Measurements from ENCODE around the gene CEP126. TPM values are rescaled to one million over a fixed set of nuclear protein-coding genes. Genes with fewer than 3 reads are reported as not detected.
"Not testable (repeated sequence)": the region's sequence is repeated elsewhere in the genome, so short reads cannot be mapped to it uniquely, and the experiment has no call there.

CEP126 gene
- total and polyA plus RNA-seq, 8 donors = 1.1 to 52.5 (median 2.2) TPM

GRCh38 chr11:101987370-101987769 lies 72.6 kb downstream of the CEP126 start:
- no peak overlapping the region for H3K4me3 ChIP-seq
- H3K27ac ChIP-seq = no peak overlapping the region
- H3K9me3 ChIP-seq = no peaks in the 10 kb centered on the region
- peaks cover 0 to 12% (median 5%) of the 10 kb centered on the region in 4 donors for H3K36me3 ChIP-seq
- no peak for DNase-seq
- TF ChIP-seq, protein P1, sequence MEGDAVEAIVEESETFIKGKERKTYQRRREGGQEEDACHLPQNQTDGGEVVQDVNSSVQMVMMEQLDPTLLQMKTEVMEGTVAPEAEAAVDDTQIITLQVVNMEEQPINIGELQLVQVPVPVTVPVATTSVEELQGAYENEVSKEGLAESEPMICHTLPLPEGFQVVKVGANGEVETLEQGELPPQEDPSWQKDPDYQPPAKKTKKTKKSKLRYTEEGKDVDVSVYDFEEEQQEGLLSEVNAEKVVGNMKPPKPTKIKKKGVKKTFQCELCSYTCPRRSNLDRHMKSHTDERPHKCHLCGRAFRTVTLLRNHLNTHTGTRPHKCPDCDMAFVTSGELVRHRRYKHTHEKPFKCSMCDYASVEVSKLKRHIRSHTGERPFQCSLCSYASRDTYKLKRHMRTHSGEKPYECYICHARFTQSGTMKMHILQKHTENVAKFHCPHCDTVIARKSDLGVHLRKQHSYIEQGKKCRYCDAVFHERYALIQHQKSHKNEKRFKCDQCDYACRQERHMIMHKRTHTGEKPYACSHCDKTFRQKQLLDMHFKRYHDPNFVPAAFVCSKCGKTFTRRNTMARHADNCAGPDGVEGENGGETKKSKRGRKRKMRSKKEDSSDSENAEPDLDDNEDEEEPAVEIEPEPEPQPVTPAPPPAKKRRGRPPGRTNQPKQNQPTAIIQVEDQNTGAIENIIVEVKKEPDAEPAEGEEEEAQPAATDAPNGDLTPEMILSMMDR (IDR thresholded peaks at IDR 0.05) = no peak
- TF ChIP-seq POLR2AphosphoS5 (IDR thresholded peaks at IDR 0.05) = no peak
- TF ChIP-seq EP300 (IDR thresholded peaks at IDR 0.05) = no peak
- TF ChIP-seq POLR2A (IDR thresholded peaks at IDR 0.05) = no peak
- 82 to 98% (median 91%) methylated on average over 2 of the region's 2 CpGs for WGBS, 5 donors
- no peaks in the 10 kb centered on the region for H3K27me3 ChIP-seq
- intact Hi-C loops (cut with DNase I; ENCODE audit: low total_unique reads) = no loop called here
- H3K4me1 ChIP-seq = no peaks in the 10 kb centered on the region

DNA sequence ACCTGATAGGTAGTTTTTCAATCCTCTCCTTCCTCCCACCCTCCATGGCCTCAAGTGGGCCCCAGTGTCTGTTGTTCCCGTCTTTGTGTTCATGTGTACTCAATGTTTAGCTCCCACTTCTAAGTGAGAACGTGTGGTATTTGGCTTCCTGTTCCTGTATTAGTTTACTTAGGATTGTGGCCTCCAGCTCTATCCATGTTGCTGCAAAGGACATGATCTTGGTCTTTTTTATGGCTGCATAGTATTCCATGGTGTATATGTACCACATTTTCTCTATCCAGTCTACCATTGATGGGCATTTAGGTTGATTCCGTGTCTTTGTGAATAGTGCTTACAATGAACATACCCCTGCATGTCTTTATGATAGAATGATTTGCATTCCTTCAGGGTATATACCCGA lies 78.4 kb downstream of the CEP126 start:
- H3K9me3 ChIP-seq = no peaks in the 10 kb centered on the region
- TF ChIP-seq EP300 (IDR thresholded peaks at IDR 0.05) (no peak), POLR2A (IDR thresholded peaks at IDR 0.05) (no peak), POLR2AphosphoS5 (IDR thresholded peaks at IDR 0.05) (no peak)
- TF ChIP-seq, protein P1 (IDR thresholded peaks at IDR 0.05) = no peak
- no peaks in the 10 kb centered on the region for H3K27me3 ChIP-seq
- WGBS, 5 donors = 87 to 91% (median 89%) methylated on average over 4 of the region's 4 CpGs
- DNase-seq = no peak
- intact Hi-C loops (cut with DNase I; ENCODE audit: low total_unique reads) = no loop called here
- no peak overlapping the region for H3K4me3 ChIP-seq
- H3K27ac ChIP-seq = no peak overlapping the region
- H3K4me1 ChIP-seq = no peaks in the 10 kb centered on the region
- peaks cover 0 to 28% (median 0%) of the 10 kb centered on the region in 4 donors for H3K36me3 ChIP-seq

- WGBS, 5 donors = 92 to 100% (median 97%) methylated on average over 2 of the region's 2 CpGs
- H3K4me1 ChIP-seq; H3K27me3 ChIP-seq; H3K4me3 ChIP-seq; H3K9me3 ChIP-seq; DNase-seq; H3K27ac ChIP-seq; intact Hi-C loops (cut with DNase I; ENCODE audit: low total_unique reads): not testable (repeated sequence)
- peaks cover 0 to 30% (median 0%) of the 10 kb centered on the region in 4 donors for H3K36me3 ChIP-seq
These were observed 79.3 kb downstream of the CEP126 start for GRCh38 chr11:101994052-101994469.

GRCh38 chr11:101996111-101996510 lies 81.3 kb downstream of the CEP126 start:
- Histone ChIP-seq H3K27ac (no peak overlapping the region), H3K36me3 (peaks cover 0 to 23% (median 0%) of the 10 kb centered on the region in 4 donors), H3K4me1 (no peaks in the 10 kb centered on the region), H3K27me3 (no peaks in the 10 kb centered on the region), H3K4me3 (no peak overlapping the region), H3K9me3 (no peaks in the 10 kb centered on the region)
- no peak for TF ChIP-seq EP300 (IDR thresholded peaks at IDR 0.05)
- no peak for TF ChIP-seq POLR2A (IDR thresholded peaks at IDR 0.05)
- TF ChIP-seq, protein P1 (IDR thresholded peaks at IDR 0.05) = no peak
- TF ChIP-seq POLR2AphosphoS5 (IDR thresholded peaks at IDR 0.05) = no peak
- WGBS, 5 donors = 90 to 95% (median 91%) methylated on average over 4 of the region's 4 CpGs
- intact Hi-C loops (cut with DNase I; ENCODE audit: low total_unique reads) = no loop called here
- no peak for DNase-seq

GRCh38 chr11:102001657-102002338 lies 87.0 kb downstream of the CEP126 start:
- Histone ChIP-seq H3K4me3 (no peak overlapping the region), H3K36me3 (peaks cover 0 to 10% (median 0%) of the 10 kb centered on the region in 4 donors), H3K27me3 (no peaks in the 10 kb centered on the region), H3K27ac (no peak overlapping the region), H3K4me1 (peaks cover 0 to 4% (median 0%) of the 10 kb centered on the region in 4 donors), H3K9me3 (no peaks in the 10 kb centered on the region)
- DNase-seq = no peak
- intact Hi-C loops (cut with DNase I; ENCODE audit: low total_unique reads) = no loop called here
- WGBS, 5 donors = 87 to 93% (median 91%) methylated on average over 3 of the region's 3 CpGs
- TF ChIP-seq, protein P1 (IDR thresholded peaks at IDR 0.05) = no peak
- no peak for TF ChIP-seq POLR2A (IDR thresholded peaks at IDR 0.05)
- no peak for TF ChIP-seq EP300 (IDR thresholded peaks at IDR 0.05)
- no peak for TF ChIP-seq POLR2AphosphoS5 (IDR thresholded peaks at IDR 0.05)

Data from stomach (tissue), 9 donors.